ENCODE data around the gene MAMDC2.

MAMDC2 gene

DNA sequence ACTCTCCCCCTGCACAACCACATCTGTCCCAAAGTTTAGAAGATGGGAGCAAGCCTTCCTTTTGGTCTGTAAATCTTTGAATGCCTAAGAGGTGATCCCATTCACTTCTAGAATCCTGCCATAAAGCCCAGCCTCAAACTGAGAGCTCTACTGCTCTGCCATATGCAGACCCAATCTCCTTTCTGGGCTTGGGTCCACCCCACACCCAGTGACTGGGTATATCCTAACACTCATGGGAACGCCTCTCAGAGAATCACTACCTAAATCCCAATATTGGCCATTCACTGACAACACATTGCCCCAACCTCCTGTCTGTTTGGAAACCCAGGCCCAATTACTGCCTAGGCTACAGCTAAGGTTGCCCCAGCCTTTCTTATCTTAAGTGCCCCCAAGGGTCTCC is 90.7 kb downstream of the MAMDC2 start:
- TF ChIP-seq ZNF274 (IDR thresholded peaks at IDR 0.05; ENCODE audit: low read depth, low read length) = no peak
- H3K4me3 ChIP-seq (ENCODE audit: low read length) = no peak overlapping the region

DNA sequence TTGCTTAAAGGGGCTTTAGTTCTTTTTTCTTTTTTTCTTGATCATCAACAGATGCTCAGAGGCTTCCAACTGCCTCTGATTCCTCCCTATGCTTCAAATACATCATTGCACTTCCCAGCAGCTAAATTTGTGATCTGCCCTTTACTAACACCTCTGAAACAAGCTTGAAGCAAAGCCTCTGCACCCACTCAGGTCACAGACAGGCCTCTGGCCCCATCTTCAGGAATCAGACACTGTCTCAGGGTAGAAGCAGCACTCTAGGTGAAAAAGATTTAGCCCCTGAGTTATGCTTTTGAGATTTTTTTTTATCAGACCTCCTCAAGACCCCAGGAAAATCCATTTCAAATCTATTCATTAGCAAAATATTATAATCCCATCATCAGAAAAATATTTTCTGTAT is 91.5 kb downstream of the MAMDC2 start:
- no peak for TF ChIP-seq ZNF274 (IDR thresholded peaks at IDR 0.05; ENCODE audit: low read depth, low read length)

DNA sequence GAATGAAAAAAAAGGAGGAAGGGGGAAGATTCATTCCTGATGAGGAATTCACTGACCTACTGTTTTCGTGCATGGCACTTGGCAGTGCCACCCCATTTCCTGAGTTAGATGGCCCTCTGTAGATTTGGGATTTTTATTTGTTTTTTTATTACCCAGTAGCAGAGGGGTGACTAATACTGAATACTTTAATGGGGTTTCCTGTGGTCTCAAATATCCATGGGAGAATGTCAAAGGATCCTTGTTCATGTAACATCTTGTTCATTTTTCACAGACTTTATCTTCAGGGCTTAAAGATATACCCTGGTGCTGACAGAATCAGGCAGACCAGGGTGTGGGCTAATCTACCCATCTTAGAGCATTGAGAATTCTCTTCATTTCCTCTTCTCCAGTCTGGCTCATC is 93.0 kb downstream of the MAMDC2 start:
- H3K4me3 ChIP-seq (ENCODE audit: low read length) = no peak overlapping the region
- TF ChIP-seq ZNF274 (IDR thresholded peaks at IDR 0.05; ENCODE audit: low read depth, low read length) = no peak

More for the DNA sequence above, 91.5 kb downstream of the MAMDC2 start:
- no peak overlapping the region for H3K4me3 ChIP-seq (ENCODE audit: low read length)

DNA sequence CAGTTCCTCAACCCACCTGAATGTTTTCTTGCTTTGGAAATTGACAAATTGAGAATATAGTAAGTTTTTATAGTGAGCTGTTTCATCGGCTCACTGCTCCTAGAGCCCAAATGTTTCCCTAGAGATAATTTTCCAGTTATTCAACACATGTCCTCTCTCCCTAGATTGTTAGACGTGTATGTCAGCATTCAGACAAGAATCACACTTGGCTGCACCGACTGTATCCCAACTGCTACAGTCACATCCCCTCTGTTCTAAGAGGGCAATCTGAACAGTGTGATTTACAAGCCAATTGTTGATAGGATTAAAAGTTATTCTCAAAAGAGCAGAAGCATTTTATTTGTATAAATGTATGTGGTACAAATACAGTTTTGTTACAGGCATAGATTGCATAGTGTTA is 93.9 kb downstream of the MAMDC2 start:
- no peak for TF ChIP-seq ZNF274 (IDR thresholded peaks at IDR 0.05; ENCODE audit: low read depth, low read length)
- no peak overlapping the region for H3K4me3 ChIP-seq (ENCODE audit: low read length)

DNA sequence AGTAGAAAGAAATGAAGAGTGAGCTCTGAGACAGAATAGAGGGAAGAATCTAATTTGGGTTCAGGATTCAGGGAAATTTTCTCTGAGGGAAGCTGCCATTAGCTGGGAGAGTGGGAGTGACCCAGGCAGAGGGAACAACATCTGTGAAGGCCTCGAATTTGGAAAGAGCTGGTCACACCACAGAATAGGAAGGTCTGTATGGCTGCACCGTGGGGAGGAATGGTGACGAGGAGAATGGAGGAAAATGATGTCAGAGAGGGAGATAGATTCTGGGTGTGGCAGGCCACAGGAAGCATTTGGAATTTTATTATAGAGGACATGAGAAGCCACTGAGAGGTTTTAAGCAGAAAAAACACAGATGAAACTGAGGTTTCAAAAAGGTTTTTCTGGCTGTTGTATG is 98.5 kb downstream of the MAMDC2 start:
- no peak overlapping the region for H3K4me3 ChIP-seq (ENCODE audit: low read length)
- no peak for TF ChIP-seq ZNF274 (IDR thresholded peaks at IDR 0.05; ENCODE audit: low read depth, low read length)

DNA sequence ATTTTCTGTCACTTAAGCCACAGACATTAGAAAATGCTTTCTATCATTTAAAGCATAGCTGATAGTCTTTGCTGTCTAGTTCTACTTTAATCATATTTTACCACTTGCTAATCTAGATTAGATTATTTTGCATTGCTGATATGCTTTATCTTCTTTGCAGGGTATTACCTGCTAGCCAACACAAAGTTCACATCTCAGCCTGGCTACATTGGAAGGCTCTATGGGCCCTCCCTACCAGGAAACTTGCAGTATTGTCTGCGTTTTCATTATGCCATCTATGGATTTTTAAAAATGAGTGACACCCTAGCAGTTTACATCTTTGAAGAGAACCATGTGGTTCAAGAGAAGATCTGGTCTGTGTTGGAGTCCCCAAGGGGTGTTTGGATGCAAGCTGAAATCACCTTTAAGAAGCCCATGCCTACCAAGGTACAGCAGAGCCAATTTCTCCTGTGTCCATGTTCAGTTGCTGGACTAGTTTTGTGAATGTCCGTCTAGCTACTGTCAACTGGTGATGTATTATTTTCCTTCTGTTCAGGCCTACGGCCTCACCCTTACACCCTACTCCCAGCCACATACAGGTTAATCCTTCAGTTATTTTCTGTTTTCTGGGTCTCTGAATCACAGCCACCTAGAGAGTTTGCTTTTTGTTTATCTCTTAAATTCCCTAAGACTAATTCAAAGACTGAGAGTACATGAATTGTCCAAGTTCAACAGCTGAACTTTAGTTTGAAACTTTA is 99.9 kb downstream of the MAMDC2 start:
- TF ChIP-seq ZNF274 (IDR thresholded peaks at IDR 0.05; ENCODE audit: low read depth, low read length) = no peak

DNA sequence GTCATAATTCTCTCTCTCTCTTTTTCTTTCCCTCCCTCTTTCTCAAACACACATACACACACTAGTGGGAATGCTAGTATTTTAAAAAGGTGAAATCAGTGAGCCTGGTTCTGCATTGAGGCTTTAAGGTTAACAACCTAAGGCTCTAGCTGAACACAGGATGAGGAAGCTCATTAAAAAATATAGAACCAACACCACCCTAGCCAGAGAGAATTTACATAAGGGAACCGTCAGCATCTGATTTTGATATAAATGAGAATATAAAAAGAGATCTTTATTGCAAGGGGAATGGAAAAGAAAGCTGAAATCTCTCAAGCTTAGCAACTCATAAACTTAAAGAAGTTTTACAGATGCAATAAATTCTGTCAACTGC is 100.5 kb downstream of the MAMDC2 start:
- TF ChIP-seq ZNF274 (IDR thresholded peaks at IDR 0.05; ENCODE audit: low read depth, low read length) = no peak
- no peak overlapping the region for H3K4me3 ChIP-seq (ENCODE audit: low read length)

More for the DNA sequence above, 99.9 kb downstream of the MAMDC2 start:
- H3K4me3 ChIP-seq (ENCODE audit: low read length) = no peak overlapping the region

DNA sequence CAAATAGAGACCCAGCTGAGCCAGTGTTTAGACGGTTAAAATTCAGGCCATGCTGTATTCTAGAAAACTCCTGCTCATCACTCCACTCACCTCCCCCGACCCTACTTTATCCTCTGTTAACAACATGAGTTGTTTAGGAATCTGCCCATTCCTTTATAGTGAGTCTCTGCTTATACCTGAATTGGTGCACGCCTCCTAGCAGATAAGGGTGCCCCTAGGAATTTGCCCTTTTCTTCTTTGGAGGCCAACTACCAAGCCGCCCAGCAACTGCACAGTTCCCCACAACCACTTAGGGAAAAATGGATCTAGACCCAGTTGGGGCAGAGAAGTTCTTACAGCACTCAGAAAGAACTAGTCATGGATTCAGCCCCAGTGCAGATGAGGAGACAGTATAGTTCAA is 102.3 kb downstream of the MAMDC2 start:
- H3K4me3 ChIP-seq (ENCODE audit: low read length) = no peak overlapping the region
- TF ChIP-seq ZNF274 (IDR thresholded peaks at IDR 0.05; ENCODE audit: low read depth, low read length) = no peak

DNA sequence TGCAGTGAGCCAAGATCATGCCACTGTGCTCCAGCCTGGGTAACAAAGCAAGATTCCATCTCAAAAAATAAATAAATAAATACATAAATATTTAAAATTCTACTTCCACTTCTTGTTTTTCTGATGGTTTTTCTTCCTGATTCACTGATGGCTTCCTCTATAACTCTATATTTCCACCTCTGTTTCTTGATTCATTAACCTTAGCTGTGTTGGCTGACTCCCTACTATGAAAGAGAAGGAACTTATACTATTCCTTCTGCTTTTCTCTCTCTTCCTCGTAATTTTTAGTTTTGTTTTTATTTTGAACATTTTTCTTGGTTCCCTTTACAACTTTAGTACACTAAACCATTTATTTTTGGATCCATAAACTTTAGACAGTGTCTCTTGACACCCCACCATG is 103.5 kb downstream of the MAMDC2 start:
- TF ChIP-seq ZNF274 (IDR thresholded peaks at IDR 0.05; ENCODE audit: low read depth, low read length) = no peak

DNA sequence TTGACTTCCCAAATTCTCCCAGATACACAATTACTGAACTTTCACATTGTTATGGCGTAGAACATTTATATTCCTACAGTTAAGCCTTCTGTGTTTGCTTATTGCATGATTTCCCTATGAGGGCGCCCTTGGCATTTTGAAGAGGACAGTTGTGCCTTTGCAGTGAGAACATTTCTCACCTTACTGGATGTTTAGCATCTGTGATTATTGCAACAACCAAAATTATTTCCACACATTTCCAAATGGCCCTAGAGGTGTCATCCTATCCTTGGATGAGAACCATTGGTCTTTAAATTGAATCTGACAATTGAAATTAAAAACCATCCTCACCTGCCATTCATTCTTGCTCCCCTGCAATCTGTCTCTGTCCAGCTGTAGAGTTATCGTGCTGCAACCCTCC is 104.0 kb downstream of the MAMDC2 start:
- no peak for TF ChIP-seq ZNF274 (IDR thresholded peaks at IDR 0.05; ENCODE audit: low read depth, low read length)
- no peak overlapping the region for H3K4me3 ChIP-seq (ENCODE audit: low read length)

More for the DNA sequence above, 103.5 kb downstream of the MAMDC2 start:
- no peak overlapping the region for H3K4me3 ChIP-seq (ENCODE audit: low read length)

DNA sequence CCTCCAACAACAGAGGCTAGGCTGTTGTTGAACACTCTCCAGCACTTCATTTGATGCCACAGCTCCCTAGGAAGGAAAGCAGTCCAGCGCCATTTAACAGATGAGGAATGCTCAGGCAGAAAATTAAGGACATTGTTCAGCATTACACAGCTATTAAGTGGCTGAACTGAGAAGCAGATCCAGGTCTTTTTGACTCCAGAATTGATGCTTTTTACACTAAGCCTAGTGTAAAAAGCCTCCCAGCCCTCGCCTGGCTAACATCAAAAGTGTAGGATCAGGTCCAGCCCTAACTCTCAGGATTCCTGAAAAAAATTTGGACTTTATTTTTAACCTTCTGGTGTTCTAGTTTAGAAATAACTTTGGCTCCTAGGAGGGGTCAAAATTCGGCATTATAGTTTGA is 108.7 kb downstream of the MAMDC2 start:
- TF ChIP-seq ZNF274 (IDR thresholded peaks at IDR 0.05; ENCODE audit: low read depth, low read length) = no peak
- H3K4me3 ChIP-seq (ENCODE audit: low read length) = no peak overlapping the region

DNA sequence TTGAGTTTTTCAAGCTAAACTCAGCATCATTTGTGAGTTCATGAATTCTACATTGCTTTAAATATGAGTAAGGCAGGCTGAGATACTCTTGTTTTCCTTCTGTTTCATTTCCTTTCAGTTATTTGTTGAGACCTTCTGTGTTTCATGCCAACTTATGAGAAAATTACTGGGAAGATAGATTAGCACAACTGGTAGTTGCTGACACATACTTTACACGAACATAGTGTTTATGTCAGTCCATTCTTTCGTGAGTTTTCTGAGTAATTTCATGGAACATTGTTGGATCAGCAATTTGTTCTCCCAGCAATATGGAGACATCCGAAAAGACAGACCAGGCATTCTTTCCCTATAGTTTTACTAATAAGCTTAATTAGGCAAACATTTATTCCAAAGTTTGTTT is 113.1 kb downstream of the MAMDC2 start:
- H3K4me3 ChIP-seq (ENCODE audit: low read length) = no peak overlapping the region
- no peak for TF ChIP-seq ZNF274 (IDR thresholded peaks at IDR 0.05; ENCODE audit: low read depth, low read length)

DNA sequence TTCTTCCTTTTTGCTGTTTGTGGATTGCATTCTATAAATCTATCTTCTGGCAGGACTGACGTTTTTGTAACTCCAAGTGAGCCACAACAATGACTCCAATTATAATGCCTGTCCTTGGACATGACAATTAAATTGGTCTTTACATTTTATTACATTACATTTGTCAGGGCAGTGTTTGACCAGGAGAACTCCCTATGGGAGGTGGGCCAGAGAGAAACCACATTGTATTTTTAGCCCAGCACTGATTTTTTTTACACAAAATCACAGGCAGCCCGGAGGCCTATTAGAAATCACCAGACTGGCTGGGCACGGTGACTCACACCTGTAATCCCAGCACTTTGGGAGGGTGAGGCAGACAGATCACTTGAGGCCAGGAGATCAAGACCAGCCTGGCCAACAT is 116.0 kb downstream of the MAMDC2 start:
- H3K4me3 ChIP-seq (ENCODE audit: low read length) = no peak overlapping the region
- TF ChIP-seq ZNF274 (IDR thresholded peaks at IDR 0.05; ENCODE audit: low read depth, low read length) = no peak

DNA sequence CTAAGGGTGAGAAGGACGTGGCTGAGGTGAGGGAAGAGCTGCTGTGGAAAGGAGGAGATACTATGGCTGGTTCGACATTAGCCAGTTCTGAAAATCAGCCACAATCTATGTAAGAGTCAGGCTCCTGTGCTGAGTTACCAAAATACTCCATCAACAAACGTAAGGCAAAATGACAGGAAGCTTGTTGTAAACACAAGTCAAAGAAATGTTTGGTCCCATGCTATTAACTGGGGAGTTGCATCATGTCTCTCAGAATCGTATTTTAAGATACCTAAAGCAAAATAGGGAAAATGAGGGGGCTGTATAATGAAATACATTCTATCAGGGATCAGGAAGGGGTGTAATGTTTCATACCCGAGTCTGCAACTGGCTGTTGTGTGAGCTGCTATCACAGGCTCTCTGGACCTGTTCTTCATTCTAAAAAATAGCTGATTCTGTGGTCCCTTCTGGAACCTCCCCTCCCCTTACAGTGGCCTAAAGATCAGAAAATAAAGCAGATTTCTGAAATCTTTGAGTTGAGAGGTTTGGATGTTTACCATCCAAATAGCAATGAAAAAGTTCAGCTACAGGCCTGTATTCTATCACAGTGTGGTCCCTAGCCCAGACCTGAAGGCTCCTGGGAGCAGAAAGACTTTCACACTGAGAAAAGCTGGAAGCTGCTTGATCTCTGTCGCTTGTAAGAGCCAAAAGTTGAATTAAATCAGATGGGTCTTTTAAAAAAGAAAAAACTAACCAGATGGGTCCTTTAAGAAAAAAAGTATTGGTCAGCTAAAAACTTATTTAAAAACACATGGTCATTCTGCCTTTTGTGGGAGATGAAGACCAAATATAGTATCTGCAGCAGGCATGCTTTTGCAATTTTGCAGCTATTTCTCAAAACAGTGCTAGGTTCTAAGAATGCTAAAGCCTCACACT is 117.3 kb downstream of the MAMDC2 start:
- H3K4me3 ChIP-seq (ENCODE audit: low read length) = no peak overlapping the region
- TF ChIP-seq ZNF274 (IDR thresholded peaks at IDR 0.05; ENCODE audit: low read depth, low read length) = no peak

DNA sequence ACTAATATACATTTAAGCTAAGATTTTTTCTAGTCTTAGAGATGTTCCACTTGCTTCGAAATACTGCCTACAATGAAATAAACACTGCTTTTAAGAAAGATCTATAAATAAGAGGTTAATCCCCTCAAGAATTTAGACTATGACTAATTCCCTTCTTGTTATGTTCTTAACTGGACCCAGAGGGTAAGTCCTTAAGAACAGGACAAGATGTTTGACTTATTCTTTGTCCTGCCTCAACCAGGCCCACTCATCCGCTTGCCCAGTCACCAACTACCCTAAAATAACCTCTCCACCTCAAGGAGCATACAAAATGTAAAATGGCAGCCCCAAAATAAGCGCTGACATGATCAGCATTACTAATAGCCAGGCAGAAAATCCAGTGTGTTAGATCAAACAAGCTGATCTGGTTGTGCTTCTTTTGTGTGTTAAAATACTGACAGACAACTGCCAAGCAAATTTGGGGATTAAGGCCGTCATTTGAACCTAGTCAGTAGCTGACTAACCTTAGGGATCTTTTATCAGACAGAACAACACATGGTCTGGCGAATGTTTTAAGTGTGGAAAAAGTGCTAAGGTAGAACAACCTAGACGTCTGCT is 121.5 kb downstream of the MAMDC2 start:
- TF ChIP-seq ZNF274 (IDR thresholded peaks at IDR 0.05; ENCODE audit: low read depth, low read length) = no peak
- H3K4me3 ChIP-seq (ENCODE audit: low read length) = no peak overlapping the region
